ENCODE measurements around the gene ITFG2. TPM values are rescaled to one million over a fixed set of nuclear protein-coding genes. Genes with fewer than 3 reads are reported as not detected.

Gene ITFG2
- total RNA-seq, 2 experiments from 2014 or later = 42.0 to 55.2 TPM

DNA sequence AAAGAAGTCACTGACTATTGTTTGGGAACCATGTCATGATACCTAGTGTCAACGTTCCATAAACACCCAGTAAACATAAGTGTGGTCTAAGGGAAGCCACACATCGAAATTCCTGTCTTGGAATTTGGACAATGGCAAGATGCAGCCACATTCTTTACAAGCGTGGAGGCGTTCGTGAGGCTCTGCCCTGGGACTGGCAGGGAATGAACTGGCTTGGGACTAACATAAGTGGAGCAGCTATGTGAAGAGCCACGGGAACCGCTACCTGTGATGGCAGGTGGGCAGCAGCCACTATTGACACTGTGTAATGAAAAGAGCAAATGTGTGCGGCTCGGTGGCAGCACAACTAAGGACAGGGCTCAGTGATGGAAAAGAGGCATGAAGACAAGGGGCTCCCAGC lies 32.3 kb downstream of the ITFG2 start:
- ChIA-PET CTCF (ENCODE audit: unreplicated experiment) (no interaction called here), POLR2A (no interaction called here)
- Histone ChIP-seq H3K4me1 (ENCODE audit: insufficient read depth, low read length, poor library complexity, severe bottlenecking) (no peaks in the 10 kb centered on the region), H4K20me1 (ENCODE audit: insufficient read depth, low read length) (no peaks in the 10 kb centered on the region), H2AFZ (ENCODE audit: low read length) (no peak overlapping the region), H3K36me3 (ENCODE audit: insufficient read depth, low read length) (peaks cover 13% of the 10 kb centered on the region), H3K79me2 (ENCODE audit: insufficient read depth, low read depth, low read length) (no peaks in the 10 kb centered on the region), H3K4me2 (ENCODE audit: low read length) (no peak overlapping the region), H3K9me2 (ENCODE audit: insufficient read depth, low read length) (no peaks in the 10 kb centered on the region), H3K4me3 (ENCODE audit: low read depth, low read length, poor library complexity, severe bottlenecking) (no peak overlapping the region), H3K9me3 (ENCODE audit: low read length) (no peaks in the 10 kb centered on the region), H3K27ac (ENCODE audit: low read depth, low read length, poor library complexity, severe bottlenecking) (no peak overlapping the region)
- TF ChIP-seq, protein P1, sequence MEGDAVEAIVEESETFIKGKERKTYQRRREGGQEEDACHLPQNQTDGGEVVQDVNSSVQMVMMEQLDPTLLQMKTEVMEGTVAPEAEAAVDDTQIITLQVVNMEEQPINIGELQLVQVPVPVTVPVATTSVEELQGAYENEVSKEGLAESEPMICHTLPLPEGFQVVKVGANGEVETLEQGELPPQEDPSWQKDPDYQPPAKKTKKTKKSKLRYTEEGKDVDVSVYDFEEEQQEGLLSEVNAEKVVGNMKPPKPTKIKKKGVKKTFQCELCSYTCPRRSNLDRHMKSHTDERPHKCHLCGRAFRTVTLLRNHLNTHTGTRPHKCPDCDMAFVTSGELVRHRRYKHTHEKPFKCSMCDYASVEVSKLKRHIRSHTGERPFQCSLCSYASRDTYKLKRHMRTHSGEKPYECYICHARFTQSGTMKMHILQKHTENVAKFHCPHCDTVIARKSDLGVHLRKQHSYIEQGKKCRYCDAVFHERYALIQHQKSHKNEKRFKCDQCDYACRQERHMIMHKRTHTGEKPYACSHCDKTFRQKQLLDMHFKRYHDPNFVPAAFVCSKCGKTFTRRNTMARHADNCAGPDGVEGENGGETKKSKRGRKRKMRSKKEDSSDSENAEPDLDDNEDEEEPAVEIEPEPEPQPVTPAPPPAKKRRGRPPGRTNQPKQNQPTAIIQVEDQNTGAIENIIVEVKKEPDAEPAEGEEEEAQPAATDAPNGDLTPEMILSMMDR (conservative IDR thresholded peaks at IDR 0.05; ENCODE audit: low read length) = no peak
- no peak for TF ChIP-seq EZH2phosphoT487 (IDR thresholded peaks at IDR 0.05; ENCODE audit: borderline replicate concordance, low read depth, low read length)
- intact Hi-C loops (cut with micrococcal nuclease; ENCODE audit: unreplicated experiment) = loop anchor here (5.0 kb wide), 1 partner anchor 198 kb away; no protein-coding TSS in a partner anchor
- DNase-seq (ENCODE audit: low spot score) = no peak
- BruUV-seq (replicated peaks) = no TSS peak

DNA sequence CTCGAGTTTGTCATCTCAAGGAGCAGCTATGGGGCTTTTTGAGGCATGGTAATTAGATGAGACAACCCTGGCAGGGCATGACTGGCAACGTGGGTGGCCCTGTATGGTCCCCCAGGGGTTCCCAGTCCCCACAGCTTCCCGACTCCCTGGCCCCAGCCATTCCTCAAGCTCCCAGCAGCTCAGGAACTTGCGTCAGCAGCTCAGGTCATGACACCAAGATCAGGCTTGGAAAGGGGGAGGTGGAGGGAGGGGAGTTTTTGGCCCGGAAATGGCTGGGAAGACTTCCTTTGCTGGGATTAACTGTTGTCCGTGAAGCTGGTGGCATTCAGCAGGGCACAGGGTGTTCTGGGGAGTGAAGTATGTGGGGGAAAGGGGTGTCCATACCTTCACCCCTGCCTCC lies 32.8 kb downstream of the ITFG2 start:
- Histone ChIP-seq H3K4me3 (ENCODE audit: low read depth, low read length, poor library complexity, severe bottlenecking) (no peak overlapping the region), H3K27ac (ENCODE audit: low read depth, low read length, poor library complexity, severe bottlenecking) (no peak overlapping the region), H3K36me3 (ENCODE audit: insufficient read depth, low read length) (peaks cover 12% of the 10 kb centered on the region; the same call in 1 of the 2 replicates), H4K20me1 (ENCODE audit: insufficient read depth, low read length) (no peaks in the 10 kb centered on the region), H3K4me2 (ENCODE audit: low read length) (no peak overlapping the region), H3K9me3 (ENCODE audit: low read length) (no peaks in the 10 kb centered on the region), H3K9me2 (ENCODE audit: insufficient read depth, low read length) (no peaks in the 10 kb centered on the region), H3K4me1 (ENCODE audit: insufficient read depth, low read length, poor library complexity, severe bottlenecking) (no peaks in the 10 kb centered on the region), H2AFZ (ENCODE audit: low read length) (no peak overlapping the region), H3K79me2 (ENCODE audit: insufficient read depth, low read depth, low read length) (no peaks in the 10 kb centered on the region)
- ChIA-PET CTCF (ENCODE audit: unreplicated experiment) (no interaction called here), POLR2A (no interaction called here)
- TF ChIP-seq, protein P1 (conservative IDR thresholded peaks at IDR 0.05; ENCODE audit: low read length) = no peak
- no peak for TF ChIP-seq EZH2phosphoT487 (IDR thresholded peaks at IDR 0.05; ENCODE audit: borderline replicate concordance, low read depth, low read length)
- no TSS peak for BruUV-seq (replicated peaks)
- no peak for DNase-seq (ENCODE audit: low spot score)
- intact Hi-C loops (cut with micrococcal nuclease; ENCODE audit: unreplicated experiment) = loop anchor here (5.0 kb wide), 1 partner anchor 197 kb away; no protein-coding TSS in a partner anchor

DNA sequence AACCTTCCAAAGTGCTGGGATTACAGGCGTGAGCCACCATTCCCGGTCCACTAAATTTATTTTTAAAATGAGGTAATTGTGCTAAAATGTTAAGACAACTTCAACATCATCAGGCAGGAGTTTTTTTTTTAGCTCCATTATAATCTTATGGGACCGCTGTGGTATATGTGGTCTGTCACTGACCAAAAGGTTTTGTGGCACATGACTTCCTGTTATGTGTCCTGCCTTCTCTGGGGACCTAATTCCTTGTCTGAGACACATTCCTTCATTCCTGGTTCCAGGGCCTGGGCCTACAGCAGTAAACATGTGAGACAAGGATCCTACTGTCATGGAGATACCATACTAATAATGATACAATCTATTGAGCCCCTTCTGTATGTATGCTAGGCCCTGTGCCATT lies 39.5 kb downstream of the ITFG2 start:
- CTCF ChIA-PET (ENCODE audit: unreplicated experiment) = no interaction called here
- POLR2A ChIA-PET = interaction anchor here (0.9 kb wide), 1 partner anchor 21 kb away, joined by 3 read pairs; no protein-coding TSS in a partner anchor
- H2AFZ ChIP-seq (ENCODE audit: low read length) = no peak overlapping the region
- H3K4me2 ChIP-seq (ENCODE audit: low read length) = no peak overlapping the region
- H3K79me2 ChIP-seq (ENCODE audit: insufficient read depth, low read depth, low read length) = no peaks in the 10 kb centered on the region
- H3K9me2 ChIP-seq (ENCODE audit: insufficient read depth, low read length) = no peaks in the 10 kb centered on the region
- no TSS peak for BruUV-seq (replicated peaks)
- H3K4me3 ChIP-seq (ENCODE audit: low read depth, low read length, poor library complexity, severe bottlenecking) = no peak overlapping the region
- H3K9me3 ChIP-seq (ENCODE audit: low read length) = no peaks in the 10 kb centered on the region
- no peak for TF ChIP-seq EZH2phosphoT487 (IDR thresholded peaks at IDR 0.05; ENCODE audit: borderline replicate concordance, low read depth, low read length)
- TF ChIP-seq, protein P1 (conservative IDR thresholded peaks at IDR 0.05; ENCODE audit: low read length) = no peak
- H3K4me1 ChIP-seq (ENCODE audit: insufficient read depth, low read length, poor library complexity, severe bottlenecking) = no peaks in the 10 kb centered on the region
- intact Hi-C loops (cut with micrococcal nuclease; ENCODE audit: unreplicated experiment) = no loop called here
- no peaks in the 10 kb centered on the region for H4K20me1 ChIP-seq (ENCODE audit: insufficient read depth, low read length)
- peaks cover 26% of the 10 kb centered on the region; the same call in 1 of the 2 replicates for H3K36me3 ChIP-seq (ENCODE audit: insufficient read depth, low read length)
- no peak overlapping the region for H3K27ac ChIP-seq (ENCODE audit: low read depth, low read length, poor library complexity, severe bottlenecking)
- no peak for DNase-seq (ENCODE audit: low spot score)

Measured in OCI-LY7 (cell line).